Measurements from ENCODE around the gene NFE2.

The NFE2 gene

DNA sequence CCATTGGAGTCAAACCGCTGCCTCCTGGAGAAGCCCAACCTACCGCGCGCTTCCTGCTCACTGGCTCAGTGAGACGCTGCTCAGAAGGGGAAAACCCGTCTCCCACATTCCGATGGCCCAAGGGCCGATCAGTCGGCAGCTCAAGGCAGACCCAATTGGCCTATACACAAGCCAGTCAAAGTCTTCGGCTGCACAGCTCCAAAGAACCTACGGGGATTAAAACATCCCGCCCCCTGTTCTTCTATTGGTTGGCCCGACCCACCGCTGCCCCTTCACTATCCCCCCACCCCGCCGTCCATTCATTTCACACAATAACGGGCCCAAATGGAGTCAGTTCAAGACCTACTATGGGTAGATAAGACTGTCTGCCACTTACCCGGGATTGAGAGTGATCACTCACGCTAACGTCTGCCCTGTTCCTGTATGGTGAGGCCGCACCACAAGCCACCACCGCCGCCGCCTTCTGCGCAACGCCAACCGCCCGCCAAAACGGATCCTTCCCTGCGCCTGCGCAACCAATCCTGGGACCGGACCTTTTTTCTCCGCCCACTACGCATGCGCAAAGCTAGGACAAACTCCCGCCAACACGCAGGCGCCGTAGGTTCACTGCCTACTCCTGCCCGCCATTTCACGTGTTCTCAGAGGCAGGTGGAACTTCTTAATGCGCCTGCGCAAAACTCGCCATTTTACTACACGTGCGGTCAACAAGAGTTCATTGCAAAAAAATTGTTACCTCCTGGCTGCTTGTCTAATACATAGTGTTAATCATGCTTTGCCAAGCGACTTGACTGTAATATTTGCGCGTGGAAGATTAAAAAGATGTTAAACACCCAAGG lies 21.0 kb downstream of the NFE2 start, which contains the start of gene CBX5:
Gene CBX5, minus strand, starts transcription at position 491 of the 836 bp plus-strand sequence. CDS start 22,472 bp downstream, outside the sequence.
- peak; percentile 98 for DNase-seq (ENCODE audit: low read depth)
- TF ChIP-seq, protein P1, sequence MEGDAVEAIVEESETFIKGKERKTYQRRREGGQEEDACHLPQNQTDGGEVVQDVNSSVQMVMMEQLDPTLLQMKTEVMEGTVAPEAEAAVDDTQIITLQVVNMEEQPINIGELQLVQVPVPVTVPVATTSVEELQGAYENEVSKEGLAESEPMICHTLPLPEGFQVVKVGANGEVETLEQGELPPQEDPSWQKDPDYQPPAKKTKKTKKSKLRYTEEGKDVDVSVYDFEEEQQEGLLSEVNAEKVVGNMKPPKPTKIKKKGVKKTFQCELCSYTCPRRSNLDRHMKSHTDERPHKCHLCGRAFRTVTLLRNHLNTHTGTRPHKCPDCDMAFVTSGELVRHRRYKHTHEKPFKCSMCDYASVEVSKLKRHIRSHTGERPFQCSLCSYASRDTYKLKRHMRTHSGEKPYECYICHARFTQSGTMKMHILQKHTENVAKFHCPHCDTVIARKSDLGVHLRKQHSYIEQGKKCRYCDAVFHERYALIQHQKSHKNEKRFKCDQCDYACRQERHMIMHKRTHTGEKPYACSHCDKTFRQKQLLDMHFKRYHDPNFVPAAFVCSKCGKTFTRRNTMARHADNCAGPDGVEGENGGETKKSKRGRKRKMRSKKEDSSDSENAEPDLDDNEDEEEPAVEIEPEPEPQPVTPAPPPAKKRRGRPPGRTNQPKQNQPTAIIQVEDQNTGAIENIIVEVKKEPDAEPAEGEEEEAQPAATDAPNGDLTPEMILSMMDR (IDR thresholded peaks at IDR 0.05; ENCODE audit: low read depth, low read length, missing control alignments), result no peak
- peak within 1 kb of the TSS; percentile 98 for H3K4me3 ChIP-seq (ENCODE audit: low read depth, low read length)

DNA sequence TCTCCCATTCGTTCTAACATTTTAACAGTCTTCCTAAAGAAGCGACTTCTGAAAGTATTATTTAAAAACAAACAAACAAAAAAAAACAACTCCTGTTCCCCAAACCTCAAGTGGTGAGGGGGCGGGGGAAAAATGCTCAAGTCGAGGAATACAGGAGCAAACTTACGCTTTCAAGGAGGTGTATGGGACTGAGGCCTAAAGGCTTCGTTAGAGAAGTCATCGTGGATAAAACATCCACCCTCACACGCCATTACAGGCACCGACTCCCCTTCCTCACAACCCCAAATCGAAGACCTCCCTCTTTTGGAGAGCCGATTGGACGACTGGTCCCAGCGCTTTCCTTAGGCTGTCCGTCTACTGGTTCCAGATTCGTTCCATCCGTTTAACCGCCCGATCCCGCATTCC lies 21.6 kb downstream of the NFE2 start:
- TF ChIP-seq, protein P1 (IDR thresholded peaks at IDR 0.05; ENCODE audit: low read depth, low read length, missing control alignments), result no peak
- H3K4me3 ChIP-seq (ENCODE audit: low read depth, low read length), result peak overlapping the region; percentile 98
- no peak for DNase-seq (ENCODE audit: low read depth)

DNA sequence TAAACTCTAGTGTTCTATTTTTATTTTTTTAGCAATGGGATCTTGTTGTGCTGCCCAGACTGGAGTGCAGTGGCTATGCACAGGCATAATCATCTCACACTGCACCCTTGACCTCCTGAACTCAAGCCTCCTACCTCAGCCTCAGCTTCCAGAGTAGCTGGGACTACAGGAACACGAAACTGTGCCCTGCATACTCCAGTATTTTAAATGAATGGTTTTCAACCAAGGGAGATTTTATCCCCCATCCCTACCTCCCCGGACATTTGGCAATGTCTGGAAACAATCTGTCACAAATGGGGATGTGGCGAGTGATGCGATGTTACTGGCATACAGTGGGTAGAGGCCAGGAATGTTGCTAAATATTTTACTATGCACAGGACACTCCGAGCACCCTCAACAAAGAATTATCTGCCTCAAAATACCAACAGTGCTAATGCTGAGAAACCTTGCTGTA lies 23.0 kb downstream of the NFE2 start:
- TF ChIP-seq, protein P1 (IDR thresholded peaks at IDR 0.05; ENCODE audit: low read depth, low read length, missing control alignments), result no peak
- H3K4me3 ChIP-seq (ENCODE audit: low read depth, low read length), result peak overlapping the region; percentile 98
- DNase-seq (ENCODE audit: low read depth), result no peak

DNA sequence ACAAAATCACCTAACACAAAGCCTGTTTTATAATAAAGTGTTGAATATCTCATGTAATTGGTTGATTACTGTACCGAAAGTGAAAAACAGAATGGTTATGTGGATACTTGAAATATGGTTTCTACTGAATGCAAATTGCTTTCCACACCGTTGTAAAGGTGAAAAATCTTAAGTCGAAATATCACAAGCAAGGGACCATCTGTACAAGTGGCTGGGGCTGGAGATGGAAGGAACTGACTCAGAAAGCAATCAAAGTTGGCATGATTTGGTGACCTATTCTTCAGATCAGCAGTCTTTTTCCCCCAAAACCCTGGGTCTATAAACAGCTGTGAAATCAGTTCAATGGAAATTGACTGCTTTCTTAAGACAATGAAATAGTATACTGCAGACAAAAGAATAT lies 24.4 kb downstream of the NFE2 start:
- TF ChIP-seq, protein P1 (IDR thresholded peaks at IDR 0.05; ENCODE audit: low read depth, low read length, missing control alignments), result no peak
- H3K4me3 ChIP-seq (ENCODE audit: low read depth, low read length), result no peak overlapping the region
- DNase-seq (ENCODE audit: low read depth), result peak; percentile 27

DNA sequence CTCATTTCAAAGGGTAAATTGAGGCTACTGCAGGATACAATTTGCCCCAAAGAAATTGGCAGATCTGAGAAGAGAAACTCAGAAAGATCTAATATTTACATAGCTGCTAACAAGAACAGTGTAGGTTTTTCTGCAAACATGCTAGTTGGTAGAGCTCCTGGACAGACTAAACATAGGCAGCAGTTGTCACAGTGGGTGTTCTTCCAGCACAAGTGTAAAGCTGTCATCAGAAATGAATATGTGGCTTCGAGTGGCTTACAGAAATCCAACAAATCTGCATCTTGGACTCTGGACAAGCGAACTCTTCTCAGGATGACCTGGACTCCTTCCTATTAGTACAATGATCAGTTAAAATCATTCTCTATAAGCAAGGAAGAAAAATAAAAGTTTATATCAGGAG lies 26.8 kb downstream of the NFE2 start:
- TF ChIP-seq, protein P1 (IDR thresholded peaks at IDR 0.05; ENCODE audit: low read depth, low read length, missing control alignments), result no peak
- no peak for DNase-seq (ENCODE audit: low read depth)
- H3K4me3 ChIP-seq (ENCODE audit: low read depth, low read length), result no peak overlapping the region

DNA sequence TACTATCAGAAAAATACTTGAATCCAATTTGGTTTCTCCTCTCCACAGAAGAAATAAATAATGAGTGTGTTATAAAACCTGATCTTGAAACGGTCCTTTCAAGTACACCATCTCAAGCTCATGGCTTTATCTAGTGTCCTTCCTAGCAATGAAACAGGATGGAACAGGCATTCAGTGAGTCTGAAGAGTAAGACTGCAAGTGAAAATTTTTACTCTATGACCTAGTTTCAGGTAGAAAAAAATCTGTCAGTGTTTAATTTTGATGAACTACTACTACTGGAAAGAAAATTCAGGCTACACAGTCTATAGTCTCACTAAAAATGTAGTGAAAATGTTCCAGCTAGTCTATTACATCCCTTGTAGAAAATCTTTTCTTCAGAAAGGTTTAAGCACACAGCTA lies 28.6 kb downstream of the NFE2 start:
- H3K4me3 ChIP-seq (ENCODE audit: low read depth, low read length), result no peak overlapping the region
- DNase-seq (ENCODE audit: low read depth), result no peak
- TF ChIP-seq, protein P1 (IDR thresholded peaks at IDR 0.05; ENCODE audit: low read depth, low read length, missing control alignments), result no peak
